Loucy (cell line): ENCODE data around the gene ZNF277.

ENCODE experiments used
- H2AFZ ChIP-seq: fragments of 200-600 bp; sonication (generic); 2 replicates; pipeline ENCODE4 v1.6.0; 2016; ENCODE audit warnings: antibody characterized with exemption, mild to moderate bottlenecking, low read length, moderate library complexity
- H3F3A ChIP-seq: fragments of 200-600 bp; 2 replicates; pipeline ENCODE4 v1.6.0; 2016; ENCODE audit warnings: antibody characterized with exemption, low read depth, mild to moderate bottlenecking
- H3K27me3 ChIP-seq: fragments of 200-600 bp; sonication (generic); 2 replicates; pipeline ENCODE4 v1.6.1; 2014; ENCODE audit warnings: low read length, mild to moderate bottlenecking; ENCODE audit not compliant: insufficient read depth, poor library complexity, severe bottlenecking
- H3K36me3 ChIP-seq: fragments of 200-600 bp; sonication (generic); 2 replicates; pipeline ENCODE4 v1.6.1; 2016; ENCODE audit warnings: low read length; ENCODE audit not compliant: insufficient read depth
- H3K4me1 ChIP-seq: fragments of 200-600 bp; sonication (generic); 2 replicates; pipeline ENCODE4 v1.5.1; 2014; ENCODE audit warnings: low read length, mild to moderate bottlenecking; ENCODE audit not compliant: insufficient read depth, poor library complexity, severe bottlenecking
- H3K4me2 ChIP-seq: fragments of 200-600 bp; sonication (generic); 2 replicates; pipeline ENCODE4 v1.6.0; 2014; ENCODE audit warnings: antibody characterized with exemption, low read length, low read depth, mild to moderate bottlenecking; ENCODE audit not compliant: poor library complexity, severe bottlenecking
- H3K4me3 ChIP-seq: fragments of 200-600 bp; sonication (generic); 2 replicates; pipeline ENCODE4 v1.5.1; 2014; ENCODE audit warnings: low read length, mild to moderate bottlenecking, mixed read lengths; ENCODE audit not compliant: poor library complexity, severe bottlenecking
- H3K79me2 ChIP-seq: fragments of 200-600 bp; sonication (generic); 2 replicates; pipeline ENCODE4 v1.6.1; 2014; ENCODE audit warnings: low read length; ENCODE audit not compliant: insufficient read depth
- H3K9ac ChIP-seq: fragments of 200-600 bp; sonication (generic); 2 replicates; pipeline ENCODE4 v1.6.0; 2014; ENCODE audit warnings: mild to moderate bottlenecking, low read depth, low read length, moderate library complexity; ENCODE audit not compliant: poor library complexity, severe bottlenecking
- H3K9me2 ChIP-seq: fragments of 200-600 bp; sonication (generic); replicated peaks from 2 replicates; pipeline ENCODE4 v1.6.1; 2016; ENCODE audit warnings: low read depth, low read length, mixed read lengths
- H3K9me3 ChIP-seq: fragments of 200-600 bp; sonication (generic); 2 replicates; pipeline ENCODE4 v1.6.1; 2014; ENCODE audit warnings: mild to moderate bottlenecking, antibody characterized with exemption, low read length, low read depth; ENCODE audit not compliant: insufficient read depth
- H4K20me1 ChIP-seq: fragments of 200-600 bp; sonication (generic); 2 replicates; pipeline ENCODE4 v1.6.0; 2014; ENCODE audit warnings: antibody characterized with exemption, low read length, mild to moderate bottlenecking; ENCODE audit not compliant: insufficient read depth, poor library complexity, severe bottlenecking
- EZH2phosphoT487 ChIP-seq: fragments of 200-600 bp; IDR thresholded peaks from 2 replicates; pipeline ENCODE4 v1.6.1; 2018; ENCODE audit warnings: antibody characterized with exemption, mild to moderate bottlenecking, moderate library complexity, borderline replicate concordance
- TF ChIP-seq, protein P1 (sequence below): fragments of 200-600 bp; sonication (generic); conservative IDR thresholded peaks from 2 replicates; pipeline ENCODE4 v1.5.1; 2014; ENCODE audit warnings: mild to moderate bottlenecking, antibody characterized with exemption, low read length

The ZNF277 gene

DNA sequence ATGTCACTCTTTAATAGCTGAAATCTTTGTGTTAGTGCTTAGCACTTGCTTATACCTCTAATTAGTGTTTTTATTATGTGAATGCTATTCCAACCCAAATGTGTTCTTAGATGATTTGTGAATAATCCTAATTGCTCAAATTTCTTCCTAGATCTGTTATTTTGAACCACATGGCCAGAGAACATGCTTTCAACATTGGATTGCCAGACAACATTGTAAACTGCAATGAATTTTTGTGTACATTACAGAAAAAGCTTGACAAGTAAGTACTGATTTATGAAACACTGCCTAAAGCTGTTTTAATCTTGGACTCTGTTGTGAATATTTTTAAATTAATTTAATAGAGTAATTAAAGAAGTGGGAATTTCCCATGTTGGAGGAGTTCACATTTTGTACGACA lies 121.1 kb downstream of the ZNF277 start:
- Histone ChIP-seq H3K79me2 (no peaks in the 10 kb centered on the region), H3K9me2 (no peaks in the 10 kb centered on the region), H3K4me3 (no peak overlapping the region), H3K9ac (no peak overlapping the region), H2AFZ (no peak overlapping the region), H3K9me3 (no peaks in the 10 kb centered on the region), H4K20me1 (no peaks in the 10 kb centered on the region), H3K27me3 (no peaks in the 10 kb centered on the region), H3K4me2 (no peak overlapping the region), H3K36me3 (peaks cover 44% of the 10 kb centered on the region; the same call in 1 of the 2 replicates), H3F3A (no peaks in the 10 kb centered on the region), H3K4me1 (no peaks in the 10 kb centered on the region)
- TF ChIP-seq, protein P1, sequence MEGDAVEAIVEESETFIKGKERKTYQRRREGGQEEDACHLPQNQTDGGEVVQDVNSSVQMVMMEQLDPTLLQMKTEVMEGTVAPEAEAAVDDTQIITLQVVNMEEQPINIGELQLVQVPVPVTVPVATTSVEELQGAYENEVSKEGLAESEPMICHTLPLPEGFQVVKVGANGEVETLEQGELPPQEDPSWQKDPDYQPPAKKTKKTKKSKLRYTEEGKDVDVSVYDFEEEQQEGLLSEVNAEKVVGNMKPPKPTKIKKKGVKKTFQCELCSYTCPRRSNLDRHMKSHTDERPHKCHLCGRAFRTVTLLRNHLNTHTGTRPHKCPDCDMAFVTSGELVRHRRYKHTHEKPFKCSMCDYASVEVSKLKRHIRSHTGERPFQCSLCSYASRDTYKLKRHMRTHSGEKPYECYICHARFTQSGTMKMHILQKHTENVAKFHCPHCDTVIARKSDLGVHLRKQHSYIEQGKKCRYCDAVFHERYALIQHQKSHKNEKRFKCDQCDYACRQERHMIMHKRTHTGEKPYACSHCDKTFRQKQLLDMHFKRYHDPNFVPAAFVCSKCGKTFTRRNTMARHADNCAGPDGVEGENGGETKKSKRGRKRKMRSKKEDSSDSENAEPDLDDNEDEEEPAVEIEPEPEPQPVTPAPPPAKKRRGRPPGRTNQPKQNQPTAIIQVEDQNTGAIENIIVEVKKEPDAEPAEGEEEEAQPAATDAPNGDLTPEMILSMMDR: no peak
- TF ChIP-seq EZH2phosphoT487: no peak

DNA sequence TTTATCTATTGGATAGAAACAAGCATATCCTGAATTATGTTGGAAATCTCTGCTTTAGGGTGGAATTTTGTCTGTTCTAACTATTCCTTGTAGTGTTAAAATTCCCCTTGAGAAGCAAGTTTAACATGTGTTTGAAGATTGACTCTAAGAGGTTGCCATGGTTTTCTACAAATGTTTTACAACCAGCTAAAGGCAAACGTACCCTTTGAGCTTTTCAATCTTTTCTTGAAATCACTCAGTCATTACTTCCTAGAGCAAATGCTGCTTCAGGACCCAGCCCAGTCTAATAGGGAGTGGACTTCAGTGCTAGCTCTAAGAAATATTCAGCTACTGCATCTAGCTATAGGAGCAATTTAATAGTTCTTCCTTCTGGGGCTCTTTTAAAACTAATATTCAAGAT lies 125.0 kb downstream of the ZNF277 start:
- no peaks in the 10 kb centered on the region for H3K27me3 ChIP-seq
- H3F3A ChIP-seq: no peaks in the 10 kb centered on the region
- no peak overlapping the region for H3K9ac ChIP-seq
- H3K4me1 ChIP-seq: no peaks in the 10 kb centered on the region
- no peaks in the 10 kb centered on the region for H4K20me1 ChIP-seq
- no peaks in the 10 kb centered on the region for H3K9me2 ChIP-seq
- H3K9me3 ChIP-seq: no peaks in the 10 kb centered on the region
- no peak overlapping the region for H2AFZ ChIP-seq
- no peaks in the 10 kb centered on the region for H3K79me2 ChIP-seq
- H3K4me3 ChIP-seq: no peak overlapping the region
- H3K4me2 ChIP-seq: no peak overlapping the region
- no peak for TF ChIP-seq EZH2phosphoT487
- TF ChIP-seq, protein P1: no peak
- peaks cover 26% of the 10 kb centered on the region; the same call in 1 of the 2 replicates for H3K36me3 ChIP-seq

DNA sequence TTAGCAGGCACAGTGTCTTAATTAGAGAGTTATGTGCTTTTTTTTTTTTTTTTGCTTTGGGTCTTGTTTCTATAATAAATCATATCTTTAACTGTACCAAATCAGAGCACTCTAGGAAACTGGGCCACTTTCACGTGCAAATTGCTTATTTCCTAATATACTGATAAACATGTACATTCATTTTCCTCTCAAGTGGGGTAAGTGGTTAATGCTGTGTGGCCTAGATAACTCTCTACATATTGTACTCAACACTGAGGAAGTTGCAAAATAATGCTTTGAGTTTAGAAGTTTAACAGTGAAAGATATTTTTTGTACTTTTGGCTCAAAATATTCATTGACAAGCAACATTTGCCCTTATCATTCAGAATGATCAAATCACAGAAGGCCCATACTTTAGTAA lies 127.9 kb downstream of the ZNF277 start:
- Histone ChIP-seq H3K79me2 (no peaks in the 10 kb centered on the region), H3K27me3 (no peaks in the 10 kb centered on the region), H3K4me3 (no peak overlapping the region), H3K4me2 (no peak overlapping the region), H3K4me1 (no peaks in the 10 kb centered on the region), H4K20me1 (no peaks in the 10 kb centered on the region), H3K36me3 (peaks cover 30% of the 10 kb centered on the region; the same call in 1 of the 2 replicates), H3K9ac (no peak overlapping the region), H2AFZ (no peak overlapping the region), H3K9me3 (no peaks in the 10 kb centered on the region), H3K9me2 (no peaks in the 10 kb centered on the region), H3F3A (no peaks in the 10 kb centered on the region)
- TF ChIP-seq EZH2phosphoT487: no peak
- TF ChIP-seq, protein P1: no peak
